GM23338 (cell line): ENCODE measurements around the gene LUC7L. TPM values are rescaled to one million over a fixed set of nuclear protein-coding genes. Genes with fewer than 3 reads are reported as not detected.

Source experiments
- ATAC-seq: fragments of 200-7000 bp; cut with Tn5 transposase; 3 replicates; pipeline ENCODE4 v1.9.1; 2020
- DNase-seq: peaks from one replicate; pipeline ENCODE4 v3.0.0-alpha.2; 2015; ENCODE audit warnings: low spot score
- H2AFZ ChIP-seq: fragments of 200-600 bp; sonication (generic); 2 replicates; pipeline ENCODE4 v1.8.0; 2016; ENCODE audit warnings: antibody characterized with exemption, mild to moderate bottlenecking, moderate library complexity
- H3F3A ChIP-seq: fragments of 200-600 bp; sonication (generic); replicated peaks from 2 replicates; pipeline ENCODE4 v1.8.0; 2017; ENCODE audit warnings: antibody characterized with exemption, mixed run types, low read depth
- H3K27ac ChIP-seq: fragments of 200-600 bp; sonication (generic); 2 replicates; pipeline ENCODE4 v1.6.1; 2016; ENCODE audit warnings: low read depth
- H3K27me3 ChIP-seq: fragments of 200-600 bp; sonication (generic); 2 replicates; pipeline ENCODE4 v1.8.0; 2016; ENCODE audit warnings: mild to moderate bottlenecking, mixed run types, moderate library complexity; ENCODE audit not compliant: insufficient read depth
- H3K36me3 ChIP-seq: fragments of 200-600 bp; sonication (generic); 2 replicates; pipeline ENCODE4 v1.8.0; 2016; ENCODE audit warnings: mild to moderate bottlenecking; ENCODE audit not compliant: insufficient read depth
- H3K4me1 ChIP-seq: fragments of 200-600 bp; sonication (generic); 2 replicates; pipeline ENCODE4 v1.8.0; 2016; ENCODE audit warnings: mild to moderate bottlenecking, moderate library complexity; ENCODE audit not compliant: insufficient read depth
- H3K4me2 ChIP-seq: fragments of 200-600 bp; sonication (generic); 2 replicates; pipeline ENCODE4 v1.7.1; 2017; ENCODE audit warnings: mixed run types
- H3K4me3 ChIP-seq: fragments of 200-600 bp; sonication (generic); 2 replicates; pipeline ENCODE4 v1.6.1; 2016; ENCODE audit warnings: mixed run types
- H3K79me2 ChIP-seq: fragments of 200-600 bp; sonication (generic); replicated peaks from 2 replicates; pipeline ENCODE4 v1.8.0; 2017; ENCODE audit warnings: mild to moderate bottlenecking; ENCODE audit not compliant: insufficient read depth
- H3K9me2 ChIP-seq: fragments of 200-600 bp; sonication (generic); 2 replicates; pipeline ENCODE4 v1.8.0; 2017; ENCODE audit not compliant: insufficient read depth
- H4K20me1 ChIP-seq: fragments of 200-600 bp; sonication (generic); replicated peaks from 2 replicates; pipeline ENCODE4 v1.8.0; 2017; ENCODE audit warnings: mild to moderate bottlenecking; ENCODE audit not compliant: insufficient read depth
- H3K27ac Mint-ChIP-seq: 2 replicates; pipeline ENCODE4 v1.8.0; 2020; ENCODE audit warnings: inconsistent platforms, mild to moderate bottlenecking, moderate library complexity, mixed read lengths
- H3K27me3 Mint-ChIP-seq: 3 replicates; pipeline ENCODE4 v1.8.0; 2022; ENCODE audit warnings: low read depth, mild to moderate bottlenecking, moderate library complexity, mixed read lengths, inconsistent platforms; ENCODE audit not compliant: insufficient read depth, poor library complexity
- H3K36me3 Mint-ChIP-seq: 3 replicates; pipeline ENCODE4 v1.8.0; 2021; ENCODE audit warnings: low read depth, mild to moderate bottlenecking, inconsistent platforms, moderate library complexity, mixed read lengths
- H3K4me1 Mint-ChIP-seq: 3 replicates; pipeline ENCODE4 v1.8.0; 2020; ENCODE audit warnings: mild to moderate bottlenecking, inconsistent platforms, mixed read lengths
- H3K4me3 Mint-ChIP-seq: 3 replicates; pipeline ENCODE4 v1.8.0; 2021; ENCODE audit warnings: moderate library complexity, mild to moderate bottlenecking, inconsistent platforms, mixed read lengths
- H3K9me3 Mint-ChIP-seq: 3 replicates; pipeline ENCODE4 v1.8.0; 2020; ENCODE audit warnings: moderate library complexity, mild to moderate bottlenecking, inconsistent platforms, mixed read lengths
- CREB1 ChIP-seq: fragments of 250-450 bp; sonication (Bioruptor Pico); IDR thresholded peaks from 2 replicates; pipeline ENCODE4 v1.5.0; 2020; ENCODE audit warnings: low read depth, mild to moderate bottlenecking, moderate library complexity
- EZH2 ChIP-seq: fragments of 200-600 bp; sonication (generic); IDR thresholded peaks from one replicate; pipeline ENCODE4 v1.8.0; 2017; ENCODE audit warnings: antibody characterized with exemption, mild to moderate bottlenecking, low read depth; ENCODE audit not compliant: unreplicated experiment
- EZH2phosphoT487 ChIP-seq: fragments of 200-600 bp; sonication (generic); IDR thresholded peaks from one replicate; pipeline ENCODE4 v1.8.1; 2018; ENCODE audit warnings: antibody characterized with exemption; ENCODE audit not compliant: unreplicated experiment
- NANOG ChIP-seq: IDR thresholded peaks from 2 replicates; pipeline ENCODE4 v1.6.1; 2016; ENCODE audit warnings: antibody characterized with exemption, borderline replicate concordance
- POLR2AphosphoS5 ChIP-seq: IDR thresholded peaks from 2 replicates; pipeline ENCODE4 v1.6.1; 2016; ENCODE audit warnings: antibody characterized with exemption, low read depth
- ZNF331 ChIP-seq: fragments of 250-450 bp; sonication (Bioruptor Pico); IDR thresholded peaks from 2 replicates; pipeline ENCODE4 v1.5.0; 2020; ENCODE audit warnings: low read depth, mild to moderate bottlenecking, moderate library complexity
- polyA plus RNA-seq: library from polyadenylated mRNA; unstranded; fragments of >200 nt; fragmentation: Nextera tagmentation; extraction: Ambion mirVana; gene quantifications from 2 replicates; pipeline ENCODE4 v1.2.1, GENCODE V29; 2016
- total RNA-seq: library from RNA; depleted of rRNA; stranded (reverse); fragments of >200 nt; shearing (Covaris generic); gene quantifications from 2 replicates; pipeline ENCODE4 v1.2.3, GENCODE V29; 2014
- TF ChIP-seq, protein P1 (sequence below): fragments of 250-450 bp; sonication (Bioruptor Pico); IDR thresholded peaks from 2 replicates; pipeline ENCODE4 v1.5.0; 2020; ENCODE audit warnings: mild to moderate bottlenecking, moderate library complexity
- TF ChIP-seq, protein P2 (sequence below): IDR thresholded peaks from one replicate; pipeline ENCODE4 v1.6.1; 2018; ENCODE audit warnings: antibody characterized with exemption; ENCODE audit not compliant: unreplicated experiment
- TF ChIP-seq, protein P3 (sequence below): IDR thresholded peaks from 2 replicates; pipeline ENCODE4 v1.6.1; 2016; ENCODE audit warnings: antibody characterized with exemption

The LUC7L gene
- total and polyA plus RNA-seq, 2 experiments from 2014 or later = 114 to 151 TPM

DNA sequence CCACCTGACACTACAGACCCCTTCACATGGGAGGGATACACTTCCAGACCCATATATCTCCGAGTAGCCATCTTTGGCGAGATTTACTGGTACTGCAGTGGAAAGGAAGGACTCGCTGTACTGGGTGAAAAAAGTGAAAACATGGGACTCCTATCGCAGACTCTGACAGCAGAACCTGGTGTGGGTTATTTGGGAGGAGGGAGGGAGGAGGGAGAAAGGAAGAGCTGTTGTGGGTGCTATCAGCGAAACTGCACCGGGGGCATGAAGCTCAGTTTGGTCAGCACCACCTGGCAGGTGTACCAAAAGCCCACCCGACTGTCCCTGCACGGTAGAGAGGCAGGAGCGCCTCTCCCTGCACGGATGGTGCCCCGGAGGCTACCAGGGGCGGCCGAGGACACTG lies 44.0 kb downstream of the LUC7L start:
- TF ChIP-seq POLR2AphosphoS5 (no peak), EZH2 (no peak), ZNF331 (CRISPR knock-in tag) (no peak), CREB1 (CRISPR knock-in tag) (no peak), NANOG (no peak), EZH2phosphoT487 (no peak)
- TF ChIP-seq, protein P1, sequence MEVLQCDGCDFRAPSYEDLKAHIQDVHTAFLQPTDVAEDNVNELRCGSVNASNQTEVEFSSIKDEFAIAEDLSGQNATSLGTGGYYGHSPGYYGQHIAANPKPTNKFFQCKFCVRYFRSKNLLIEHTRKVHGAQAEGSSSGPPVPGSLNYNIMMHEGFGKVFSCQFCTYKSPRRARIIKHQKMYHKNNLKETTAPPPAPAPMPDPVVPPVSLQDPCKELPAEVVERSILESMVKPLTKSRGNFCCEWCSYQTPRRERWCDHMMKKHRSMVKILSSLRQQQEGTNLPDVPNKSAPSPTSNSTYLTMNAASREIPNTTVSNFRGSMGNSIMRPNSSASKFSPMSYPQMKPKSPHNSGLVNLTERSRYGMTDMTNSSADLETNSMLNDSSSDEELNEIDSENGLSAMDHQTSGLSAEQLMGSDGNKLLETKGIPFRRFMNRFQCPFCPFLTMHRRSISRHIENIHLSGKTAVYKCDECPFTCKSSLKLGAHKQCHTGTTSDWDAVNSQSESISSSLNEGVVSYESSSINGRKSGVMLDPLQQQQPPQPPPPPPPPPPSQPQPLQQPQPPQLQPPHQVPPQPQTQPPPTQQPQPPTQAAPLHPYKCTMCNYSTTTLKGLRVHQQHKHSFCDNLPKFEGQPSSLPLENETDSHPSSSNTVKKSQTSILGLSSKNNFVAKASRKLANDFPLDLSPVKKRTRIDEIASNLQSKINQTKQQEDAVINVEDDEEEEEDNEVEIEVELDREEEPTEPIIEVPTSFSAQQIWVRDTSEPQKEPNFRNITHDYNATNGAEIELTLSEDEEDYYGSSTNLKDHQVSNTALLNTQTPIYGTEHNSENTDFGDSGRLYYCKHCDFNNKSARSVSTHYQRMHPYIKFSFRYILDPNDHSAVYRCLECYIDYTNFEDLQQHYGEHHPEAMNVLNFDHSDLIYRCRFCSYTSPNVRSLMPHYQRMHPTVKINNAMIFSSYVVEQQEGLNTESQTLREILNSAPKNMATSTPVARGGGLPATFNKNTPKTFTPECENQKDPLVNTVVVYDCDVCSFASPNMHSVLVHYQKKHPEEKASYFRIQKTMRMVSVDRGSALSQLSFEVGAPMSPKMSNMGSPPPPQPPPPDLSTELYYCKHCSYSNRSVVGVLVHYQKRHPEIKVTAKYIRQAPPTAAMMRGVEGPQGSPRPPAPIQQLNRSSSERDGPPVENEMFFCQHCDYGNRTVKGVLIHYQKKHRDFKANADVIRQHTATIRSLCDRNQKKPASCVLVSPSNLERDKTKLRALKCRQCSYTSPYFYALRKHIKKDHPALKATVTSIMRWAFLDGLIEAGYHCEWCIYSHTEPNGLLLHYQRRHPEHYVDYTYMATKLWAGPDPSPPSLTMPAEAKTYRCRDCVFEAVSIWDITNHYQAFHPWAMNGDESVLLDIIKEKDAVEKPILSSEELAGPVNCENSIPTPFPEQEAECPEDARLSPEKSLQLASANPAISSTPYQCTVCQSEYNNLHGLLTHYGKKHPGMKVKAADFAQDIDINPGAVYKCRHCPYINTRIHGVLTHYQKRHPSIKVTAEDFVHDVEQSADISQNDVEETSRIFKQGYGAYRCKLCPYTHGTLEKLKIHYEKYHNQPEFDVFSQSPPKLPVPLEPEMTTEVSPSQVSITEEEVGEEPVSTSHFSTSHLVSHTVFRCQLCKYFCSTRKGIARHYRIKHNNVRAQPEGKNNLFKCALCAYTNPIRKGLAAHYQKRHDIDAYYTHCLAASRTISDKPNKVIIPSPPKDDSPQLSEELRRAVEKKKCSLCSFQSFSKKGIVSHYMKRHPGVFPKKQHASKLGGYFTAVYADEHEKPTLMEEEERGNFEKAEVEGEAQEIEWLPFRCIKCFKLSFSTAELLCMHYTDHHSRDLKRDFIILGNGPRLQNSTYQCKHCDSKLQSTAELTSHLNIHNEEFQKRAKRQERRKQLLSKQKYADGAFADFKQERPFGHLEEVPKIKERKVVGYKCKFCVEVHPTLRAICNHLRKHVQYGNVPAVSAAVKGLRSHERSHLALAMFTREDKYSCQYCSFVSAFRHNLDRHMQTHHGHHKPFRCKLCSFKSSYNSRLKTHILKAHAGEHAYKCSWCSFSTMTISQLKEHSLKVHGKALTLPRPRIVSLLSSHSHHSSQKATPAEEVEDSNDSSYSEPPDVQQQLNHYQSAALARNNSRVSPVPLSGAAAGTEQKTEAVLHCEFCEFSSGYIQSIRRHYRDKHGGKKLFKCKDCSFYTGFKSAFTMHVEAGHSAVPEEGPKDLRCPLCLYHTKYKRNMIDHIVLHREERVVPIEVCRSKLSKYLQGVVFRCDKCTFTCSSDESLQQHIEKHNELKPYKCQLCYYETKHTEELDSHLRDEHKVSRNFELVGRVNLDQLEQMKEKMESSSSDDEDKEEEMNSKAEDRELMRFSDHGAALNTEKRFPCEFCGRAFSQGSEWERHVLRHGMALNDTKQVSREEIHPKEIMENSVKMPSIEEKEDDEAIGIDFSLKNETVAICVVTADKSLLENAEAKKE = no peak
- TF ChIP-seq, protein P2, sequence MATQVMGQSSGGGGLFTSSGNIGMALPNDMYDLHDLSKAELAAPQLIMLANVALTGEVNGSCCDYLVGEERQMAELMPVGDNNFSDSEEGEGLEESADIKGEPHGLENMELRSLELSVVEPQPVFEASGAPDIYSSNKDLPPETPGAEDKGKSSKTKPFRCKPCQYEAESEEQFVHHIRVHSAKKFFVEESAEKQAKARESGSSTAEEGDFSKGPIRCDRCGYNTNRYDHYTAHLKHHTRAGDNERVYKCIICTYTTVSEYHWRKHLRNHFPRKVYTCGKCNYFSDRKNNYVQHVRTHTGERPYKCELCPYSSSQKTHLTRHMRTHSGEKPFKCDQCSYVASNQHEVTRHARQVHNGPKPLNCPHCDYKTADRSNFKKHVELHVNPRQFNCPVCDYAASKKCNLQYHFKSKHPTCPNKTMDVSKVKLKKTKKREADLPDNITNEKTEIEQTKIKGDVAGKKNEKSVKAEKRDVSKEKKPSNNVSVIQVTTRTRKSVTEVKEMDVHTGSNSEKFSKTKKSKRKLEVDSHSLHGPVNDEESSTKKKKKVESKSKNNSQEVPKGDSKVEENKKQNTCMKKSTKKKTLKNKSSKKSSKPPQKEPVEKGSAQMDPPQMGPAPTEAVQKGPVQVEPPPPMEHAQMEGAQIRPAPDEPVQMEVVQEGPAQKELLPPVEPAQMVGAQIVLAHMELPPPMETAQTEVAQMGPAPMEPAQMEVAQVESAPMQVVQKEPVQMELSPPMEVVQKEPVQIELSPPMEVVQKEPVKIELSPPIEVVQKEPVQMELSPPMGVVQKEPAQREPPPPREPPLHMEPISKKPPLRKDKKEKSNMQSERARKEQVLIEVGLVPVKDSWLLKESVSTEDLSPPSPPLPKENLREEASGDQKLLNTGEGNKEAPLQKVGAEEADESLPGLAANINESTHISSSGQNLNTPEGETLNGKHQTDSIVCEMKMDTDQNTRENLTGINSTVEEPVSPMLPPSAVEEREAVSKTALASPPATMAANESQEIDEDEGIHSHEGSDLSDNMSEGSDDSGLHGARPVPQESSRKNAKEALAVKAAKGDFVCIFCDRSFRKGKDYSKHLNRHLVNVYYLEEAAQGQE = no peak
- TF ChIP-seq, protein P3, sequence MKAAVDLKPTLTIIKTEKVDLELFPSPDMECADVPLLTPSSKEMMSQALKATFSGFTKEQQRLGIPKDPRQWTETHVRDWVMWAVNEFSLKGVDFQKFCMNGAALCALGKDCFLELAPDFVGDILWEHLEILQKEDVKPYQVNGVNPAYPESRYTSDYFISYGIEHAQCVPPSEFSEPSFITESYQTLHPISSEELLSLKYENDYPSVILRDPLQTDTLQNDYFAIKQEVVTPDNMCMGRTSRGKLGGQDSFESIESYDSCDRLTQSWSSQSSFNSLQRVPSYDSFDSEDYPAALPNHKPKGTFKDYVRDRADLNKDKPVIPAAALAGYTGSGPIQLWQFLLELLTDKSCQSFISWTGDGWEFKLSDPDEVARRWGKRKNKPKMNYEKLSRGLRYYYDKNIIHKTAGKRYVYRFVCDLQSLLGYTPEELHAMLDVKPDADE = no peak
- Mint-ChIP-seq H3K36me3 (peaks cover 40% of the 10 kb centered on the region), H3K4me3 (no peak overlapping the region; the same call in 2 of the 3 replicates), H3K27ac (no peak overlapping the region), H3K9me3 (no peaks in the 10 kb centered on the region), H3K27me3 (peaks cover 15% of the 10 kb centered on the region), H3K4me1 (no peaks in the 10 kb centered on the region; the same call in 1 of the 3 replicates)
- H3K4me1 ChIP-seq = no peaks in the 10 kb centered on the region
- H2AFZ ChIP-seq = no peak overlapping the region
- peaks cover 11% of the 10 kb centered on the region for H3K27me3 ChIP-seq
- ATAC-seq (no peak), DNase-seq (no peak)
- no peaks in the 10 kb centered on the region for H3K9me2 ChIP-seq
- peaks cover 26% of the 10 kb centered on the region for H3K36me3 ChIP-seq
- no peaks in the 10 kb centered on the region for H3K79me2 ChIP-seq
- no peaks in the 10 kb centered on the region; the same call in none of the 2 replicates for H4K20me1 ChIP-seq
- no peak overlapping the region for H3K4me2 ChIP-seq
- H3K27ac ChIP-seq = peak overlapping the region; percentile 66; the same call in 1 of the 2 replicates
- H3K4me3 ChIP-seq = no peak overlapping the region
- peaks cover 38% of the 10 kb centered on the region; the same call in 1 of the 2 replicates for H3F3A ChIP-seq
